OCI-LY1 (cell line): ENCODE measurements around the gene TCIRG1.

ENCODE experiments used
- EZH2 ChIP-seq: fragments of 200-600 bp; sonication (generic), shearing (Covaris generic); IDR thresholded peaks from 2 replicates; pipeline ENCODE4 v1.8.0; 2017; ENCODE audit warnings: borderline replicate concordance, mixed run types, mild to moderate bottlenecking, antibody characterized with exemption, low read length, moderate library complexity, mixed read lengths
- TF ChIP-seq, protein P1 (sequence below): fragments of 200-600 bp; sonication (generic), shearing (Covaris generic); IDR thresholded peaks from 2 replicates; pipeline ENCODE4 v1.5.1; 2017; ENCODE audit warnings: mild to moderate bottlenecking, antibody characterized with exemption, low read length, moderate library complexity, mixed read lengths

- TF ChIP-seq, protein P1, sequence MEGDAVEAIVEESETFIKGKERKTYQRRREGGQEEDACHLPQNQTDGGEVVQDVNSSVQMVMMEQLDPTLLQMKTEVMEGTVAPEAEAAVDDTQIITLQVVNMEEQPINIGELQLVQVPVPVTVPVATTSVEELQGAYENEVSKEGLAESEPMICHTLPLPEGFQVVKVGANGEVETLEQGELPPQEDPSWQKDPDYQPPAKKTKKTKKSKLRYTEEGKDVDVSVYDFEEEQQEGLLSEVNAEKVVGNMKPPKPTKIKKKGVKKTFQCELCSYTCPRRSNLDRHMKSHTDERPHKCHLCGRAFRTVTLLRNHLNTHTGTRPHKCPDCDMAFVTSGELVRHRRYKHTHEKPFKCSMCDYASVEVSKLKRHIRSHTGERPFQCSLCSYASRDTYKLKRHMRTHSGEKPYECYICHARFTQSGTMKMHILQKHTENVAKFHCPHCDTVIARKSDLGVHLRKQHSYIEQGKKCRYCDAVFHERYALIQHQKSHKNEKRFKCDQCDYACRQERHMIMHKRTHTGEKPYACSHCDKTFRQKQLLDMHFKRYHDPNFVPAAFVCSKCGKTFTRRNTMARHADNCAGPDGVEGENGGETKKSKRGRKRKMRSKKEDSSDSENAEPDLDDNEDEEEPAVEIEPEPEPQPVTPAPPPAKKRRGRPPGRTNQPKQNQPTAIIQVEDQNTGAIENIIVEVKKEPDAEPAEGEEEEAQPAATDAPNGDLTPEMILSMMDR: no peak
- TF ChIP-seq EZH2: no peak
Observed at GRCh38 chr11:67997475-67997921, 41.3 kb upstream of the TCIRG1 start.
